ENCODE results near the gene SLCO1C1.

DNA sequence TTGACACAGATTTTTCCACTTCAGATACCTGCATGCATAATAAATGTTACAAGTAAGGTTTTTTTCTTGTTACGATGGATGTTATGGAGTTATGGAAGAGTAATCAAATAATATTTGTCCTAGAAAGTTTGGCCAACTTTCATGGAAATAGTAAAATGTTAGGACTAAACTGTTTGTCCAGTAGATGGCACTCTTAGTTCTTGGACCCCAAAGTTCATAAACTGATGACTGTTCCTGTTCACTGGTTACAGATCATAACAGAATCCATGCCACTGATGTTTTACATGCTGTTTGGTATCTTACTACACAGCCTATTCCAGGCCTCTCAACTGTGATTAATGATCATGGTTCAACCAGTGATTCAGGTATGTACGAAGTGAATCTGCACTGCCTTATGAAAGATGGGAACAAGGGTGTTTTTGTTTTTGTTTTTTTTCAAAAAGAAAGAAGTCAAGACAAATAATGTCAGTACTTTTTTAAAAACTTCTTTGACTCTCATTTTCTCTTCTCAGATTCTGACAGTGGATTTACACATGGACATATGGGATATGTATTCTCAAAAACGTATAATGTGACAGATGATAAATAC, 48.8 kb upstream of the SLCO1C1 start:
- TF ChIP-seq, protein P1, sequence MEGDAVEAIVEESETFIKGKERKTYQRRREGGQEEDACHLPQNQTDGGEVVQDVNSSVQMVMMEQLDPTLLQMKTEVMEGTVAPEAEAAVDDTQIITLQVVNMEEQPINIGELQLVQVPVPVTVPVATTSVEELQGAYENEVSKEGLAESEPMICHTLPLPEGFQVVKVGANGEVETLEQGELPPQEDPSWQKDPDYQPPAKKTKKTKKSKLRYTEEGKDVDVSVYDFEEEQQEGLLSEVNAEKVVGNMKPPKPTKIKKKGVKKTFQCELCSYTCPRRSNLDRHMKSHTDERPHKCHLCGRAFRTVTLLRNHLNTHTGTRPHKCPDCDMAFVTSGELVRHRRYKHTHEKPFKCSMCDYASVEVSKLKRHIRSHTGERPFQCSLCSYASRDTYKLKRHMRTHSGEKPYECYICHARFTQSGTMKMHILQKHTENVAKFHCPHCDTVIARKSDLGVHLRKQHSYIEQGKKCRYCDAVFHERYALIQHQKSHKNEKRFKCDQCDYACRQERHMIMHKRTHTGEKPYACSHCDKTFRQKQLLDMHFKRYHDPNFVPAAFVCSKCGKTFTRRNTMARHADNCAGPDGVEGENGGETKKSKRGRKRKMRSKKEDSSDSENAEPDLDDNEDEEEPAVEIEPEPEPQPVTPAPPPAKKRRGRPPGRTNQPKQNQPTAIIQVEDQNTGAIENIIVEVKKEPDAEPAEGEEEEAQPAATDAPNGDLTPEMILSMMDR (IDR thresholded peaks at IDR 0.05; ENCODE audit: low read length), result peak; percentile 68
- TF ChIP-seq EZH2 (IDR thresholded peaks at IDR 0.05; ENCODE audit: borderline replicate concordance, low read length), result no peak

Data from OCI-LY1 (cell line).